PC-3 (cell line): ENCODE measurements around the gene AXIN2.

Experiments
- CTCF ChIP-seq: fragments of 300-600 bp; sonication (generic); conservative IDR thresholded peaks from 2 replicates; pipeline ENCODE4 v1.5.1; 2017; ENCODE audit warnings: antibody characterized with exemption, low read depth, mild to moderate bottlenecking, low read length
- EZH2 ChIP-seq: fragments of 300-600 bp; sonication (generic); IDR thresholded peaks from one replicate; pipeline ENCODE4 v1.6.1; 2017; ENCODE audit warnings: antibody characterized with exemption, mild to moderate bottlenecking, low read length; ENCODE audit not compliant: unreplicated experiment

- TF ChIP-seq CTCF (no peak), EZH2 (no peak)
These were observed 27.9 kb upstream of the AXIN2 start for GRCh38 chr17:65589321-65589720.
